Suprapubic skin (tissue), 4 donors: ENCODE measurements around the gene FBXO42.

ENCODE experiments used
- CTCF ChIP-seq, 2 donors: fragments of 200-600 bp in 1 of 2; fragments of 450-650 bp in 1 of 2; sonication (generic) in 1 of 2; IDR thresholded peaks; one replicate each; pipeline ENCODE4 v1.5.1; 2016 to 2019; ENCODE audit warnings: antibody characterized with exemption in 2 of 2, mild to moderate bottlenecking in 1 of 2, moderate library complexity in 1 of 2
- POLR2A ChIP-seq, 2 donors: fragments of 450-650 bp; IDR thresholded peaks; one replicate each; pipeline ENCODE4 v1.6.1; 2017; ENCODE audit warnings: antibody characterized with exemption in 2 of 2, mild to moderate bottlenecking in 2 of 2, moderate library complexity in 2 of 2
- POLR2AphosphoS5 ChIP-seq, 3 donors: sonication (generic); formaldehyde crosslinking; IDR thresholded peaks; one replicate each; pipeline ENCODE4 v1.6.1; 2017; ENCODE audit warnings: antibody characterized with exemption in 3 of 3

GRCh38 chr1:16289959-16290358 is 62.3 kb downstream of the FBXO42 start:
- TF ChIP-seq CTCF (IDR thresholded peaks at IDR 0.05) (no peak), POLR2AphosphoS5 (IDR thresholded peaks at IDR 0.05) (no peak), POLR2A (IDR thresholded peaks at IDR 0.05) (no peak)
